BE2C (cell line): ENCODE results near the gene NINL.

Experiments
- DNase-seq: peaks from one replicate; pipeline ENCODE4 v3.0.0-alpha.2; 2020
- H3K27me3 ChIP-seq: fragments of 250-450 bp; sonication (Bioruptor Pico); 2 replicates; pipeline ENCODE4 v1.5.1; 2020; ENCODE audit warnings: mild to moderate bottlenecking
- H3K36me3 ChIP-seq: fragments of 250-450 bp; sonication (Bioruptor Pico); 2 replicates; pipeline ENCODE4 v1.5.1; 2020; ENCODE audit warnings: mild to moderate bottlenecking
- H3K4me1 ChIP-seq: fragments of 250-450 bp; sonication (Bioruptor Pico); 2 replicates; pipeline ENCODE4 v1.5.1; 2020
- H3K4me3 ChIP-seq: 2 replicates; pipeline ENCODE4 v1.5.1; 2011; ENCODE audit warnings: low read depth, low read length
- H3K9me3 ChIP-seq: fragments of 250-450 bp; sonication (Bioruptor Pico); 2 replicates; pipeline ENCODE4 v1.5.1; 2020
- CTCF ChIP-seq: IDR thresholded peaks from 2 replicates; pipeline ENCODE4 v1.5.1; 2012; ENCODE audit warnings: mild to moderate bottlenecking, low read depth, low read length

The NINL gene

GRCh38 chr20:25422032-25422431, 163.3 kb downstream of the NINL start:
- no peaks in the 10 kb centered on the region for H3K27me3 ChIP-seq
- no peak for DNase-seq
- no peaks in the 10 kb centered on the region for H3K4me1 ChIP-seq
- H3K36me3 ChIP-seq: peaks cover 41% of the 10 kb centered on the region
- H3K4me3 ChIP-seq: no peak overlapping the region
- H3K9me3 ChIP-seq: no peaks in the 10 kb centered on the region
- TF ChIP-seq CTCF: no peak

- Histone ChIP-seq H3K36me3 (peaks cover 34% of the 10 kb centered on the region), H3K27me3 (no peaks in the 10 kb centered on the region), H3K4me1 (no peaks in the 10 kb centered on the region), H3K9me3 (no peaks in the 10 kb centered on the region), H3K4me3 (no peak overlapping the region)
- no peak for DNase-seq
- no peak for TF ChIP-seq CTCF
Measured at GRCh38 chr20:25421102-25421501, 164.2 kb downstream of the NINL start.

- no peak for TF ChIP-seq CTCF
- DNase-seq: no peak
- H3K27me3 ChIP-seq: no peaks in the 10 kb centered on the region
- H3K4me1 ChIP-seq: no peaks in the 10 kb centered on the region
- no peaks in the 10 kb centered on the region for H3K9me3 ChIP-seq
- no peak overlapping the region for H3K4me3 ChIP-seq
- peaks cover 39% of the 10 kb centered on the region for H3K36me3 ChIP-seq
Measured at GRCh38 chr20:25418776-25419175, 166.6 kb downstream of the NINL start.

GRCh38 chr20:25408890-25409289, 176.4 kb downstream of the NINL start:
- H3K9me3 ChIP-seq: no peaks in the 10 kb centered on the region

GRCh38 chr20:25408170-25408547, 177.2 kb downstream of the NINL start:
- Histone ChIP-seq H3K9me3 (no peaks in the 10 kb centered on the region), H3K36me3 (no peaks in the 10 kb centered on the region; the same call in 1 of the 2 replicates), H3K4me3 (peak overlapping the region; percentile 81), H3K27me3 (no peaks in the 10 kb centered on the region), H3K4me1 (no peaks in the 10 kb centered on the region)
- DNase-seq: no peak
- TF ChIP-seq CTCF: no peak

More at GRCh38 chr20:25408890-25409289, 176.4 kb downstream of the NINL start:
- TF ChIP-seq CTCF: no peak
- Histone ChIP-seq H3K27me3 (no peaks in the 10 kb centered on the region), H3K4me3 (peak overlapping the region; percentile 81), H3K36me3 (no peaks in the 10 kb centered on the region; the same call in 1 of the 2 replicates), H3K4me1 (no peaks in the 10 kb centered on the region)
- no peak for DNase-seq

GRCh38 chr20:25407311-25408169, 177.8 kb downstream of the NINL start, which contains the start of gene GINS1:
Gene GINS1, plus strand, starts transcription at chr20:25407673. Its CDS starts 148 bp downstream, at chr20:25407821.
- Histone ChIP-seq H3K4me3 (peak within 1 kb of the TSS; percentile 81), H3K36me3 (no peaks in the 10 kb centered on the region; the same call in 1 of the 2 replicates), H3K27me3 (no peaks in the 10 kb centered on the region), H3K4me1 (no peaks in the 10 kb centered on the region), H3K9me3 (no peaks in the 10 kb centered on the region)
- DNase-seq: peak; percentile 92
- TF ChIP-seq CTCF: no peak
